GM18502 (cell line): Measurements from ENCODE around the gene INF2.
A peak's percentile ranks its signal among the peaks of the same experiment; 100 is the strongest.
"Not testable (repeated sequence)": the region's sequence is repeated elsewhere in the genome, so short reads cannot be mapped to it uniquely, and the experiment has no call there.

Source experiments
- ATAC-seq: cut with Tn5 transposase; IDR thresholded peaks from one replicate; pipeline ENCODE4 v1.9.1; 2021; ENCODE audit warnings: mild to moderate bottlenecking; ENCODE audit not compliant: unreplicated experiment, poor library complexity

INF2 gene

GRCh38 chr14:104689109-104689880, at the start of gene INF2:
Gene INF2 (plus strand): TSS chr14:104689618. CDS start chr14:104701366, 11,748 bp downstream.
- peak; percentile 64 for ATAC-seq

- ATAC-seq: no peak
Observed at GRCh38 chr14:104639885-104640548, 49.4 kb upstream of the INF2 start.

GRCh38 chr14:104640681-104641080, 48.7 kb upstream of the INF2 start:
- ATAC-seq: no peak

- ATAC-seq: no peak
Observed at GRCh38 chr14:104641753-104642539, 47.5 kb upstream of the INF2 start.

- no peak for ATAC-seq
Observed at GRCh38 chr14:104642540-104642868, 46.9 kb upstream of the INF2 start.

GRCh38 chr14:104643306-104643705, 46.1 kb upstream of the INF2 start:
- ATAC-seq: no peak

- no peak for ATAC-seq
Observed at GRCh38 chr14:104644091-104644635, 45.3 kb upstream of the INF2 start.

GRCh38 chr14:104644656-104645378, 44.6 kb upstream of the INF2 start:
- ATAC-seq: no peak

- ATAC-seq: no peak
Observed at GRCh38 chr14:104647467-104648043, 41.9 kb upstream of the INF2 start.

- ATAC-seq: no peak
Observed at GRCh38 chr14:104650057-104650980, 39.1 kb upstream of the INF2 start.

GRCh38 chr14:104650981-104651875, 38.2 kb upstream of the INF2 start:
- no peak for ATAC-seq

GRCh38 chr14:104651876-104652260, 37.5 kb upstream of the INF2 start:
- no peak for ATAC-seq

- no peak for ATAC-seq
Observed at GRCh38 chr14:104652386-104652785, 37.0 kb upstream of the INF2 start.

GRCh38 chr14:104653130-104653920, 36.1 kb upstream of the INF2 start:
- not testable (repeated sequence) for ATAC-seq

GRCh38 chr14:104654119-104654518, 35.3 kb upstream of the INF2 start:
- no peak for ATAC-seq

- ATAC-seq: no peak
Observed at GRCh38 chr14:104655128-104655848, 34.1 kb upstream of the INF2 start.
